Measurements from ENCODE around the gene KRTAP4-4.
"Not testable (repeated sequence)": the region's sequence is repeated elsewhere in the genome, so short reads cannot be mapped to it uniquely, and the experiment has no call there.

Gene KRTAP4-4

DNA sequence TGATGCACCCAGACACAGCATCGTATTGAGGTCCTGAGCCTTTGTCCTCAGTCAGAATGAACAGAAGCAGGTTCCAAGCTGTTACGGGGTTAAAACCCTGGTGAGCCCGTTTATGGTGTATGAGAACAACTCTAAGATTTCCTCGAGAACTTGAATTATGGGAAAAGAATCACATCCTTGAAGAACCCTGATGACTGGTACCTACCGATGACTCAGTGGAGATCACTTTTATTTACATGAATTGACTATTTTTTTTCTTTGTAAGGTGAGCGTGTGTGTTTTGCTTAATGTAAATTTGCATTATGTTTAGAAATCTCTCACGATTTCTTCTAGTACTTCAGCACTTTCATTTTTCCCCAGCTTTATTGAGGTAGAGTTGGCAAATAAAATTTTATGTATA, 3.3 kb upstream of the KRTAP4-4 start:
- Histone ChIP-seq H3K4me3 (ENCODE audit: low read depth, low read length) (no peak overlapping the region), H3K9ac (no peak overlapping the region), H3K4me2 (ENCODE audit: low read length) (no peak overlapping the region), H3K27ac (no peak overlapping the region), H3K4me1 (no peaks in the 10 kb centered on the region), H2AFZ (no peak overlapping the region), H3K36me3 (ENCODE audit: control insufficient read depth, insufficient read depth, low read length) (no peaks in the 10 kb centered on the region), H3K9me3 (ENCODE audit: control insufficient read depth, low read length) (no peaks in the 10 kb centered on the region), H3K27me3 (ENCODE audit: control insufficient read depth, insufficient read depth, low read length) (no peaks in the 10 kb centered on the region), H3K79me2 (no peaks in the 10 kb centered on the region)
- TF ChIP-seq, protein P1, sequence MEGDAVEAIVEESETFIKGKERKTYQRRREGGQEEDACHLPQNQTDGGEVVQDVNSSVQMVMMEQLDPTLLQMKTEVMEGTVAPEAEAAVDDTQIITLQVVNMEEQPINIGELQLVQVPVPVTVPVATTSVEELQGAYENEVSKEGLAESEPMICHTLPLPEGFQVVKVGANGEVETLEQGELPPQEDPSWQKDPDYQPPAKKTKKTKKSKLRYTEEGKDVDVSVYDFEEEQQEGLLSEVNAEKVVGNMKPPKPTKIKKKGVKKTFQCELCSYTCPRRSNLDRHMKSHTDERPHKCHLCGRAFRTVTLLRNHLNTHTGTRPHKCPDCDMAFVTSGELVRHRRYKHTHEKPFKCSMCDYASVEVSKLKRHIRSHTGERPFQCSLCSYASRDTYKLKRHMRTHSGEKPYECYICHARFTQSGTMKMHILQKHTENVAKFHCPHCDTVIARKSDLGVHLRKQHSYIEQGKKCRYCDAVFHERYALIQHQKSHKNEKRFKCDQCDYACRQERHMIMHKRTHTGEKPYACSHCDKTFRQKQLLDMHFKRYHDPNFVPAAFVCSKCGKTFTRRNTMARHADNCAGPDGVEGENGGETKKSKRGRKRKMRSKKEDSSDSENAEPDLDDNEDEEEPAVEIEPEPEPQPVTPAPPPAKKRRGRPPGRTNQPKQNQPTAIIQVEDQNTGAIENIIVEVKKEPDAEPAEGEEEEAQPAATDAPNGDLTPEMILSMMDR (IDR thresholded peaks at IDR 0.05), result no peak

DNA sequence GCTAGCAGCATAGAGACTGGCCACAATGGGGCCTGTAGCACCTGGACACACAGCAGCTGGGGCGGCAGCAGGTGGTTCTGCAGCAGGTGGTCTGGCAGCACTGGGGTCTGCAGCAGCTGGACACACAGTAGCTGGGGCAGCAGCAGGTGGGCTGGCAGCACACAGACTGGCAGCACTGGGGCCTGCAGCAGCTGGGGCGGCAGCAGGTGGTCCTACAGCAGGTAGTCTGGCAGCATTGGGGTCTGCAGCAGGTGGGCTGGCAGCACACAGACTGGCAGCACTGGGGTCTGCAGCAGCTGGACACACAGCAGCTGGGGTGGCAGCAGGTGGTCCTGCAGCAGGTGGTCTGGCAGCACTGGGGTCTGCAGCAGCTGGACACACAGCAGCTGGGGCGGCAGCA, 358 bp downstream of the KRTAP4-4 start:
- H3K4me2 ChIP-seq (ENCODE audit: low read length); H2AFZ ChIP-seq; H3K79me2 ChIP-seq; H3K27ac ChIP-seq; H3K9me3 ChIP-seq (ENCODE audit: control insufficient read depth, low read length); H3K9ac ChIP-seq; H3K4me1 ChIP-seq; H3K27me3 ChIP-seq (ENCODE audit: control insufficient read depth, insufficient read depth, low read length); H3K4me3 ChIP-seq (ENCODE audit: low read depth, low read length); H3K36me3 ChIP-seq (ENCODE audit: control insufficient read depth, insufficient read depth, low read length): not testable (repeated sequence)

GRCh38 chr17:41153856-41154255, 6.7 kb downstream of the KRTAP4-4 start:
- Histone ChIP-seq H3K79me2 (no peaks in the 10 kb centered on the region), H3K27ac (no peak overlapping the region), H2AFZ (no peak overlapping the region), H3K4me2 (ENCODE audit: low read length) (no peak overlapping the region), H3K27me3 (ENCODE audit: control insufficient read depth, insufficient read depth, low read length) (no peaks in the 10 kb centered on the region), H3K4me1 (no peaks in the 10 kb centered on the region), H3K9ac (no peak overlapping the region), H3K4me3 (ENCODE audit: low read depth, low read length) (no peak overlapping the region), H3K9me3 (ENCODE audit: control insufficient read depth, low read length) (no peaks in the 10 kb centered on the region), H3K36me3 (ENCODE audit: control insufficient read depth, insufficient read depth, low read length) (no peaks in the 10 kb centered on the region)
- TF ChIP-seq, protein P1 (IDR thresholded peaks at IDR 0.05), result no peak

DNA sequence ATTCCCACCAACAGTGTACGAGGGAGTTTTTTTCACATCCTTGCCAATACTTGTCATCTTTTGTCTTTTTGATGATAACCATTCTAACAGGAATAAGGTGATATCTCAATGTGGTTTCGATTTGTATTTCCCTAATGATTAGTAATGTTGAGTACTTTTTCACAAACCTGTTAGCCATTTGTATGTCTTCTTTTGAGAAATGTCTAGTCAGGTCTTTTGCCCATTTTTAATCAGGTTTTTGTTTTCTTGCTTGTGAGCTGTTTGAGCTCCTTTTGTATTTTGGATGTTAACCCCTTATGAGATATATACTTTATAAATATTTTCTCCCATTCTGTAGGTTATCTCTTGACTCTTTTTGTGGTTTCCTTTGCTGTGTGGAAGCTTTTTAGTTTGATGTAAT, 9.0 kb downstream of the KRTAP4-4 start:
- no peak overlapping the region for H2AFZ ChIP-seq
- H3K27ac ChIP-seq, result no peak overlapping the region
- H3K4me2 ChIP-seq (ENCODE audit: low read length), result no peak overlapping the region
- H3K27me3 ChIP-seq (ENCODE audit: control insufficient read depth, insufficient read depth, low read length), result no peaks in the 10 kb centered on the region
- TF ChIP-seq, protein P1 (IDR thresholded peaks at IDR 0.05), result no peak
- H3K4me3 ChIP-seq (ENCODE audit: low read depth, low read length), result no peak overlapping the region
- no peaks in the 10 kb centered on the region for H3K36me3 ChIP-seq (ENCODE audit: control insufficient read depth, insufficient read depth, low read length)
- no peak overlapping the region for H3K9ac ChIP-seq
- no peaks in the 10 kb centered on the region for H3K4me1 ChIP-seq
- no peaks in the 10 kb centered on the region for H3K79me2 ChIP-seq
- H3K9me3 ChIP-seq (ENCODE audit: control insufficient read depth, low read length), result no peaks in the 10 kb centered on the region

GRCh38 chr17:41150026-41150425, 10.5 kb downstream of the KRTAP4-4 start:
- no peak overlapping the region for H2AFZ ChIP-seq
- H3K27me3 ChIP-seq (ENCODE audit: control insufficient read depth, insufficient read depth, low read length), result no peaks in the 10 kb centered on the region
- H3K9ac ChIP-seq, result no peak overlapping the region
- H3K4me1 ChIP-seq, result no peaks in the 10 kb centered on the region
- no peak overlapping the region for H3K27ac ChIP-seq
- no peaks in the 10 kb centered on the region for H3K9me3 ChIP-seq (ENCODE audit: control insufficient read depth, low read length)
- H3K4me2 ChIP-seq (ENCODE audit: low read length), result no peak overlapping the region
- H3K4me3 ChIP-seq (ENCODE audit: low read depth, low read length), result no peak overlapping the region
- no peaks in the 10 kb centered on the region for H3K79me2 ChIP-seq
- no peaks in the 10 kb centered on the region for H3K36me3 ChIP-seq (ENCODE audit: control insufficient read depth, insufficient read depth, low read length)
- TF ChIP-seq, protein P1 (IDR thresholded peaks at IDR 0.05), result no peak
